ENCODE results near the gene CCM2L.

Gene CCM2L

GRCh38 chr20:31992086-31992485, 18.2 kb upstream of the CCM2L start:
- TF ChIP-seq, protein P1, sequence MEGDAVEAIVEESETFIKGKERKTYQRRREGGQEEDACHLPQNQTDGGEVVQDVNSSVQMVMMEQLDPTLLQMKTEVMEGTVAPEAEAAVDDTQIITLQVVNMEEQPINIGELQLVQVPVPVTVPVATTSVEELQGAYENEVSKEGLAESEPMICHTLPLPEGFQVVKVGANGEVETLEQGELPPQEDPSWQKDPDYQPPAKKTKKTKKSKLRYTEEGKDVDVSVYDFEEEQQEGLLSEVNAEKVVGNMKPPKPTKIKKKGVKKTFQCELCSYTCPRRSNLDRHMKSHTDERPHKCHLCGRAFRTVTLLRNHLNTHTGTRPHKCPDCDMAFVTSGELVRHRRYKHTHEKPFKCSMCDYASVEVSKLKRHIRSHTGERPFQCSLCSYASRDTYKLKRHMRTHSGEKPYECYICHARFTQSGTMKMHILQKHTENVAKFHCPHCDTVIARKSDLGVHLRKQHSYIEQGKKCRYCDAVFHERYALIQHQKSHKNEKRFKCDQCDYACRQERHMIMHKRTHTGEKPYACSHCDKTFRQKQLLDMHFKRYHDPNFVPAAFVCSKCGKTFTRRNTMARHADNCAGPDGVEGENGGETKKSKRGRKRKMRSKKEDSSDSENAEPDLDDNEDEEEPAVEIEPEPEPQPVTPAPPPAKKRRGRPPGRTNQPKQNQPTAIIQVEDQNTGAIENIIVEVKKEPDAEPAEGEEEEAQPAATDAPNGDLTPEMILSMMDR (conservative IDR thresholded peaks at IDR 0.05; ENCODE audit: low read length), result no peak
- no peak overlapping the region for H3K4me3 ChIP-seq (ENCODE audit: low read length)
- DNase-seq (ENCODE audit: low read depth), result no peak

DNA sequence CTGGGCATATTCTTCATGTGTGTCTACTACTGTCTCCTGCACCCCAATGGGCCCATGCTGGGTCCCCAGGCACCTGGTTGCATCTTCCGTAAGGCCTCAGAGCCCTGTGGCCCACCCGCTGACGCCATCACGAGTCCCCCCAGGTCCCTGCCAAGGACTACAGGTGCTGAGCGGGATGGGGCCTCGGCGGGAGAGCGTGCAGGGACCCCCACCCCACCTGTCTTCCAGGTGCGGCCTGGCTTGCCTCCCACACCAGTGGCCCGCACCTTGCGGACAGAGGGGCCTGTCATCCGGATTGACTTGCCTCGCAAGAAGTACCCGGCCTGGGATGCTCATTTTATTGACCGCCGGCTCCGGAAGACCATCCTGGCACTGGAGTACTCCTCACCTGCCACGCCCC, 13.2 kb upstream of the CCM2L start:
- DNase-seq (ENCODE audit: low read depth), result no peak
- TF ChIP-seq, protein P1 (conservative IDR thresholded peaks at IDR 0.05; ENCODE audit: low read length), result no peak

DNA sequence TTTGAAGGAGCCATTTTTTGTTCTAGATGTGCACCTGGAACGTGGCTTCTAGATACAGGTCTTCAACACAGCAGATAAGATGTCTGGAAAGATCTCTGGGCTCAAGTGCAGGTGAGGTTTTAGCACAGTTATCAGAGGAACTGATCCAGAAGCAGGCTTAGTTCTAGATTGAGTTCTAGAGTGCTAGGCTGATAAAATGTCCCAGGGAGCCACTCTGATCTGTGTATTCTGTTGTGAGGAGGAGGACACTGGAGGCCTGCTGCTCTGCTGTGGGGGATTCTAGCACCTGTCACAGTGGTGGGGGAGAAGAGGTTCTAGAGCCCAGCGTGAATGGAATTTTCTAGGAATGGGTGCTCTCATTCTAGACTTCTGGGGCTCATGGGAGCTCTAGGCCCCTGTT, 12.0 kb upstream of the CCM2L start:
- no peak overlapping the region for H3K4me3 ChIP-seq (ENCODE audit: low read length)
- TF ChIP-seq, protein P1 (conservative IDR thresholded peaks at IDR 0.05; ENCODE audit: low read length), result no peak
- DNase-seq (ENCODE audit: low read depth), result no peak

More for the DNA sequence above, 13.2 kb upstream of the CCM2L start:
- H3K4me3 ChIP-seq (ENCODE audit: low read length), result no peak overlapping the region

DNA sequence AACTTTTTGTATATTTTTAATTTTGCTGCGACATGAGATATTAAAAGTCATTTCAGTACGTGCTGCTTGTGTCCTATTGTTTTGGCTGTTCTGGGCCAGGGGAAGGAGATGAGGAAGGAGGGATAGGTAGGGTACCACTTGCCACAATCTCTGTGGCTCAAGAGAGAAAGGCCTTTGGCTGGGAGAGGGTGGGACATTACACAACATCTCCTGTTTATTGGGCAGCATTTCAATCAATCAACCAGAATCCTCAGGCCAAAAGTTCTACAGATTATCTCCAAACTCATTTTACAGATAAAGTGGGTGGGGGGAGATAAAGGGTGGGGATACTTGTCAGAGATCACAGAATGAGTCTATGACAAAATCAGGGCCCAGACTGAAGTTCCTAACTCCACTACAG, 6.9 kb upstream of the CCM2L start:
- TF ChIP-seq, protein P1 (conservative IDR thresholded peaks at IDR 0.05; ENCODE audit: low read length), result no peak
- no peak overlapping the region for H3K4me3 ChIP-seq (ENCODE audit: low read length)
- no peak for DNase-seq (ENCODE audit: low read depth)

- TF ChIP-seq, protein P1 (conservative IDR thresholded peaks at IDR 0.05; ENCODE audit: low read length), result no peak
- peak; percentile 25 for DNase-seq (ENCODE audit: low read depth)
- no peak overlapping the region for H3K4me3 ChIP-seq (ENCODE audit: low read length)
These were observed 5.3 kb upstream of the CCM2L start for GRCh38 chr20:32004963-32005362.

GRCh38 chr20:32006053-32006452, 4.2 kb upstream of the CCM2L start:
- TF ChIP-seq, protein P1 (conservative IDR thresholded peaks at IDR 0.05; ENCODE audit: low read length), result no peak

GRCh38 chr20:32006841-32007786, 3.1 kb upstream of the CCM2L start:
- TF ChIP-seq, protein P1 (conservative IDR thresholded peaks at IDR 0.05; ENCODE audit: low read length), result no peak
- no peak for DNase-seq (ENCODE audit: low read depth)
- no peak overlapping the region for H3K4me3 ChIP-seq (ENCODE audit: low read length)

More at GRCh38 chr20:32006053-32006452, 4.2 kb upstream of the CCM2L start:
- DNase-seq (ENCODE audit: low read depth), result no peak
- no peak overlapping the region for H3K4me3 ChIP-seq (ENCODE audit: low read length)
